ENCODE results near the gene TMEM63A. TPM values are rescaled to one million over a fixed set of nuclear protein-coding genes. Genes with fewer than 3 reads are reported as not detected.
A peak's percentile ranks its signal among the peaks of the same experiment; 100 is the strongest.

Gene TMEM63A
- total RNA-seq, 1 experiment from 2014 or later = 303 TPM

DNA sequence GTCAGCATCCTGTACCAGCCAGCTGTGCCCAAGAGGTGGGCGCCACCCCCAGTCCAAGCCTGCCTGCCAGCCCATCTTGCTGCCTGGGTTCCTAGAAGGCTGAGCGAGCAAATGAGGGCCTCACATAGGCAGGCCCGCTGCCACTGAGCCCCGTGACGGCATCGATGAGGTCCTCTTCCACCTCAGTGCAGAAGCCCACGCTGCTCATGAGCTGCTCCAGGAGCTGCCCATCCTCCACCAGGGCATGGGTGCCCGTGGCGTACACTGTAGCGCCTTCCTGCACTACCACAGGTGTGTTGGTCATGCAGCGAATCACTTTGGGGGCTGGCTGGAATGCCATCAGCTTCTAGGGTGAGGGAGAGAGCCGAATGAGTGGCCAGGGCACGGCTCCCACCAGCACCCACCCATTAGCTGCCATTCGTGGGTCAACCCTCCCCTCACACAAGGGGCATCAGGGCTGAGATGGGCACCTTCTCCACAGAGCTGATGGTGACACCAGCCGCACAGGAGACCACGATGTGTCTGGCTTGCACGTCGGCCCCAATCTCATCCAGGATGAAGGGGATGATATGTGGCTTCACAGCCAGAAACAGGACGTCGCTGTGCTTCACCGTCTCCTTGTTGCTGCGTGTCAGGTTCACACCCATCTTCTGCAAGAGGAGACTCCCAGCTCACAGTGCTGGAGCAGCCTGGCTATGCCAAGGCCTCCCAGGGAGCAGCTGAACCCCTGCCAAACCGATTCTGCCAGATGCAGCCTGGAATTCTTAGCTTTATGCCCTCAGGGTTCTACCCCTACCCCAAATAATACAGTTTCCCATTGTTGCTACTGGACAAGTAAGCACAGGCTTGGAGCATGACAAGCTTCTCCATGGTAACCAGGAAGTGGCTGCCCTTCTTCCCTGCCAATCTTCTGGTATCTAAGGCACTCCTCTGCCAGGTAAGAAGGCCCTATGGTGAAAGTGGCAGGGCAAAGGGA, 39.8 kb upstream of the TMEM63A start:
- H3K27me3 Mint-ChIP-seq (ENCODE audit: unreplicated experiment) = no peaks in the 10 kb centered on the region
- no peak overlapping the region for H3K27ac Mint-ChIP-seq (ENCODE audit: unreplicated experiment)
- TF ChIP-seq, protein P1, sequence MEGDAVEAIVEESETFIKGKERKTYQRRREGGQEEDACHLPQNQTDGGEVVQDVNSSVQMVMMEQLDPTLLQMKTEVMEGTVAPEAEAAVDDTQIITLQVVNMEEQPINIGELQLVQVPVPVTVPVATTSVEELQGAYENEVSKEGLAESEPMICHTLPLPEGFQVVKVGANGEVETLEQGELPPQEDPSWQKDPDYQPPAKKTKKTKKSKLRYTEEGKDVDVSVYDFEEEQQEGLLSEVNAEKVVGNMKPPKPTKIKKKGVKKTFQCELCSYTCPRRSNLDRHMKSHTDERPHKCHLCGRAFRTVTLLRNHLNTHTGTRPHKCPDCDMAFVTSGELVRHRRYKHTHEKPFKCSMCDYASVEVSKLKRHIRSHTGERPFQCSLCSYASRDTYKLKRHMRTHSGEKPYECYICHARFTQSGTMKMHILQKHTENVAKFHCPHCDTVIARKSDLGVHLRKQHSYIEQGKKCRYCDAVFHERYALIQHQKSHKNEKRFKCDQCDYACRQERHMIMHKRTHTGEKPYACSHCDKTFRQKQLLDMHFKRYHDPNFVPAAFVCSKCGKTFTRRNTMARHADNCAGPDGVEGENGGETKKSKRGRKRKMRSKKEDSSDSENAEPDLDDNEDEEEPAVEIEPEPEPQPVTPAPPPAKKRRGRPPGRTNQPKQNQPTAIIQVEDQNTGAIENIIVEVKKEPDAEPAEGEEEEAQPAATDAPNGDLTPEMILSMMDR (IDR thresholded peaks at IDR 0.05; ENCODE audit: unreplicated experiment) = no peak
- H3K36me3 Mint-ChIP-seq (ENCODE audit: insufficient read depth, unreplicated experiment) = peaks cover 60% of the 10 kb centered on the region
- intact Hi-C loops (cut with micrococcal nuclease; ENCODE audit: unreplicated experiment) = no loop called here
- peak overlapping the region; percentile 96 for H3K4me3 Mint-ChIP-seq (ENCODE audit: low read depth, unreplicated experiment)
- DNase-seq = no peak
- no TSS peak for BruUV-seq (replicated peaks)
- no peaks in the 10 kb centered on the region for H3K9me3 Mint-ChIP-seq (ENCODE audit: low read depth, unreplicated experiment)
- peaks cover 8% of the 10 kb centered on the region for H3K4me1 Mint-ChIP-seq (ENCODE audit: low read depth, unreplicated experiment)
- CTCF ChIA-PET = interaction anchor here (0.5 to 0.8 kb wide), 2 partner anchors 40 to 175 kb away, joined by 3 to 4 read pairs; no protein-coding TSS in a partner anchor

DNA sequence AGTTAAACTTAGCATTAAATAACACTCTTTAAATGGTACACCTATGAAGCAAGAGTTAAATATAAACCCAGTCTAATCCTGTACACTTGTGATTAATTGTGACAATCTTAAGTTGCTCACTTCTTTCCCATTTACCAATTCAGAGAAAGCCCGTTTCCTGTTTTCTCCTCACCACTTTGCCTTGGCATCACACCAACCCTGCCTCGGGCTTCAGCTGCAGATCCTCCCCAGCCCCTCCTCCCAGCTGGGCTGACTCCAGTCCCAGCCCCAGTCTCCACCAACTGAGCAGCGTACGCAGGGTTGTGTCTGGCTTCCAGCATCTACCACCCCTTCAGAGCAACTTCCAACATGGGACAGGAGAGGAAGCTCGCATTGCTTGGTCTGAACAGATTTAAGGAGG, 37.7 kb upstream of the TMEM63A start:
- intact Hi-C loops (cut with micrococcal nuclease; ENCODE audit: unreplicated experiment) = no loop called here
- DNase-seq = no peak
- no TSS peak for BruUV-seq (replicated peaks)
- no peaks in the 10 kb centered on the region for H3K9me3 Mint-ChIP-seq (ENCODE audit: low read depth, unreplicated experiment)
- CTCF ChIA-PET = interaction anchor here (0.6 kb wide), 1 partner anchor 232 kb away, joined by 3 read pairs; no protein-coding TSS in a partner anchor
- no peak overlapping the region for H3K27ac Mint-ChIP-seq (ENCODE audit: unreplicated experiment)
- no peaks in the 10 kb centered on the region for H3K27me3 Mint-ChIP-seq (ENCODE audit: unreplicated experiment)
- peaks cover 70% of the 10 kb centered on the region for H3K36me3 Mint-ChIP-seq (ENCODE audit: insufficient read depth, unreplicated experiment)
- no peak overlapping the region for H3K4me3 Mint-ChIP-seq (ENCODE audit: low read depth, unreplicated experiment)
- TF ChIP-seq, protein P1 (IDR thresholded peaks at IDR 0.05; ENCODE audit: unreplicated experiment) = no peak
- H3K4me1 Mint-ChIP-seq (ENCODE audit: low read depth, unreplicated experiment) = peaks cover 8% of the 10 kb centered on the region

DNA sequence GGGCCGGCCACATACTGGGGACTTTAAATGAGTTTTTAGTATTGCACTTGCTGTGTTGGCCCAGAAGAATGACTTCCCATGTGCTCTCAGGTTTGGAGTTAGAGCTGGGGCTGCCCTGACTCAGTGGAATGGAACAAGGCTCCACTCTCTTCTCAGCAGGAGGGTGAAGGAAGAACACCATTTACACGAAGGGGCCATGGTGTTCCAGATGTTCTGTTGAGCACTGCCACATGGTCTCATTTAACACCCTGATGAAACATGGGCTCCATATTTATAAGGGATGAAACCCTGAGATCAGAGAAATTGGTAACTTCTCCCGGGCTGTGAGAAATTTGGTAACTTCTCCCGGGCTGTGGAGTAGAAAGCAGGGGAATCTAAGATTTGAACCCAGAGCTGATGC, 36.1 kb upstream of the TMEM63A start:
- BruUV-seq (replicated peaks) = no TSS peak
- H3K27me3 Mint-ChIP-seq (ENCODE audit: unreplicated experiment) = no peaks in the 10 kb centered on the region
- H3K4me1 Mint-ChIP-seq (ENCODE audit: low read depth, unreplicated experiment) = peaks cover 8% of the 10 kb centered on the region
- CTCF ChIA-PET = interaction anchor here (0.6 kb wide), 1 partner anchor 458 kb away, joined by 3 read pairs; no protein-coding TSS in a partner anchor
- TF ChIP-seq, protein P1 (IDR thresholded peaks at IDR 0.05; ENCODE audit: unreplicated experiment) = no peak
- H3K27ac Mint-ChIP-seq (ENCODE audit: unreplicated experiment) = no peak overlapping the region
- no peak for DNase-seq
- peaks cover 54% of the 10 kb centered on the region for H3K36me3 Mint-ChIP-seq (ENCODE audit: insufficient read depth, unreplicated experiment)
- H3K9me3 Mint-ChIP-seq (ENCODE audit: low read depth, unreplicated experiment) = no peaks in the 10 kb centered on the region
- no peak overlapping the region for H3K4me3 Mint-ChIP-seq (ENCODE audit: low read depth, unreplicated experiment)
- intact Hi-C loops (cut with micrococcal nuclease; ENCODE audit: unreplicated experiment) = no loop called here

DNA sequence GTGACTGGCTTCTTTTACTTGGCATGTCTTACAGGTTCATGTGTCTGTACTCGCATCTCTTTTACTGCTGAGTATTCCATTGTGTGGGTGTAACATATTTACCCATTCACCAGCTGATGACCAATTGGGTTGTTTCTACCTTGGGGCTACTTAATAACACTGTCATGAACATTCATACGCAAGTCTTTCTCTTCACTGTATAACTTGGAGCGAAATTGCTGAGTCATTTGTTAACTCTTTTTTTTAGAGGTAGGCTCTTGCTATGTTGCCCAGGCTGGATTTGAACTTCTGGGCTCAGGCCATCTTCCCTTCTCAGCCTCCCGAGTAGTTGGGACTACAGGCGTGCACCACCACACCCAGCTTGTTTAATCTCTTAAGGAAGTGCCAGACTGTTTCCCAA, 35.4 kb upstream of the TMEM63A start:
- CTCF ChIA-PET = no interaction called here
- intact Hi-C loops (cut with micrococcal nuclease; ENCODE audit: unreplicated experiment) = no loop called here
- no peaks in the 10 kb centered on the region for H3K27me3 Mint-ChIP-seq (ENCODE audit: unreplicated experiment)
- no TSS peak for BruUV-seq (replicated peaks)
- no peak overlapping the region for H3K27ac Mint-ChIP-seq (ENCODE audit: unreplicated experiment)
- H3K4me3 Mint-ChIP-seq (ENCODE audit: low read depth, unreplicated experiment) = no peak overlapping the region
- no peaks in the 10 kb centered on the region for H3K9me3 Mint-ChIP-seq (ENCODE audit: low read depth, unreplicated experiment)
- H3K4me1 Mint-ChIP-seq (ENCODE audit: low read depth, unreplicated experiment) = peaks cover 2% of the 10 kb centered on the region
- peaks cover 46% of the 10 kb centered on the region for H3K36me3 Mint-ChIP-seq (ENCODE audit: insufficient read depth, unreplicated experiment)
- DNase-seq = no peak
- TF ChIP-seq, protein P1 (IDR thresholded peaks at IDR 0.05; ENCODE audit: unreplicated experiment) = no peak

All from Calu3 (cell line).